ENCODE measurements around the gene PLEKHF1.

DNA sequence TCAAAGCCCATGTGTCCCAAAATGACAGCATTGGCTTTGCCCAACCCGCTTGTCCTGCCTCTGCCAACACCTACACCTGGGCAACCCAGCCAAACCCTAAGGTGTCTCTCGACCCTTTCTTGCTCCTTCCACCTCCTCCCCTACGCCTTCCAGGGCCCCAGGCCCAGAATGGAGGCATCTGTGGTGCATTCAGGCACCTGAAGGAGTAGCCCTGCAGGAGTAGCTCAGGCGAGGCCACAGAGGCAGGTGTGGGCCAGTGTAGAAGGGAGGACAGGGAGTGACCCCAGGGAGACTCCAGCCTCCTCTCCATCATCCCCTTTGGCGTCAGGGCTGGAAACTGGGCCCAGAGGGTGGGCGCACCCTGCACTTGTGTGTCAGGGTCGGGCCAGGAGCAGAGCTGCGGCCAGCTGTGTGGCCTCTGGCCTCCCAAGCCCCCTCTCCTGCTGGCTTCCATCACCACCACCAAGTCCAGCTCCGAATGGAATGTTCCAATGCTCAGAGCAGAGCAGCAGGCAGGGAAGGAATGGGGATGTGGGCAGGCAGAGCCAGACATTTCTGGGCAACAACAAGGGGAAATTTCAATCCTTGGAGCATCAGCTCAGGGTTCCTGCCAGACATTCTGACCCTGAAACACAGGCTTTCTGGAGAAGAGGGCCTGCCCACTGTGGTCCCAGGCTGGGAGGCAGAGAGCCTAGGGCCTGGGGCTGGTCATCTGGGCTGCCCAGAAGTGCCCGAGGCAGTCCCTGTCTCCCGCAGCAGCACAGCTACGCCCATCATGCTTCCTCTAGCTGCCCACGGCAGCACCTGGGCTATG lies 16.4 kb downstream of the PLEKHF1 start:
- TF ChIP-seq POLR2AphosphoS5 (IDR thresholded peaks at IDR 0.05) (peak; percentile 72), POLR2A (IDR thresholded peaks at IDR 0.05) (no peak)
- TF ChIP-seq, protein P1, sequence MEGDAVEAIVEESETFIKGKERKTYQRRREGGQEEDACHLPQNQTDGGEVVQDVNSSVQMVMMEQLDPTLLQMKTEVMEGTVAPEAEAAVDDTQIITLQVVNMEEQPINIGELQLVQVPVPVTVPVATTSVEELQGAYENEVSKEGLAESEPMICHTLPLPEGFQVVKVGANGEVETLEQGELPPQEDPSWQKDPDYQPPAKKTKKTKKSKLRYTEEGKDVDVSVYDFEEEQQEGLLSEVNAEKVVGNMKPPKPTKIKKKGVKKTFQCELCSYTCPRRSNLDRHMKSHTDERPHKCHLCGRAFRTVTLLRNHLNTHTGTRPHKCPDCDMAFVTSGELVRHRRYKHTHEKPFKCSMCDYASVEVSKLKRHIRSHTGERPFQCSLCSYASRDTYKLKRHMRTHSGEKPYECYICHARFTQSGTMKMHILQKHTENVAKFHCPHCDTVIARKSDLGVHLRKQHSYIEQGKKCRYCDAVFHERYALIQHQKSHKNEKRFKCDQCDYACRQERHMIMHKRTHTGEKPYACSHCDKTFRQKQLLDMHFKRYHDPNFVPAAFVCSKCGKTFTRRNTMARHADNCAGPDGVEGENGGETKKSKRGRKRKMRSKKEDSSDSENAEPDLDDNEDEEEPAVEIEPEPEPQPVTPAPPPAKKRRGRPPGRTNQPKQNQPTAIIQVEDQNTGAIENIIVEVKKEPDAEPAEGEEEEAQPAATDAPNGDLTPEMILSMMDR (IDR thresholded peaks at IDR 0.05): no peak

Measured in gastroesophageal sphincter (tissue), 3 donors.